Mucosa of rectum (tissue), 2 donors: Measurements from ENCODE around the gene RAET1E.
"Not testable (repeated sequence)": the region's sequence is repeated elsewhere in the genome, so short reads cannot be mapped to it uniquely, and the experiment has no call there.

Source experiments
- H3K27ac ChIP-seq, 2 donors: one replicate each; pipeline ENCODE4 v1.7.0; 2013; ENCODE audit warnings: inconsistent platforms in 2 of 2, low read depth in 2 of 2, low read length in 2 of 2
- H3K27me3 ChIP-seq, 2 donors: one replicate each; pipeline ENCODE4 v1.7.0; 2013; ENCODE audit warnings: low read length in 2 of 2; ENCODE audit not compliant: control insufficient read depth in 2 of 2, insufficient read depth in 2 of 2
- H3K36me3 ChIP-seq, 2 donors: one replicate each; pipeline ENCODE4 v1.7.0; 2013; ENCODE audit warnings: low read length in 2 of 2; ENCODE audit not compliant: control insufficient read depth in 2 of 2, insufficient read depth in 2 of 2
- H3K4me1 ChIP-seq, 2 donors: one replicate each; pipeline ENCODE4 v1.7.0; 2013; ENCODE audit warnings: low read length in 2 of 2, mild to moderate bottlenecking in 1 of 2; ENCODE audit not compliant: control insufficient read depth in 2 of 2, insufficient read depth in 2 of 2
- H3K4me3 ChIP-seq, 2 donors: one replicate each; pipeline ENCODE4 v1.7.0; 2013; ENCODE audit warnings: low read length in 2 of 2
- H3K9ac ChIP-seq, 2 donors: one replicate each; pipeline ENCODE4 v1.7.0; 2013; ENCODE audit warnings: low read length in 2 of 2, low read depth in 1 of 2, mild to moderate bottlenecking in 1 of 2
- H3K9me3 ChIP-seq, 2 donors: one replicate each; pipeline ENCODE4 v1.7.0; 2013; ENCODE audit warnings: low read length in 2 of 2; ENCODE audit not compliant: control insufficient read depth in 2 of 2
- donor health status: healthy.
- donor health status: Normal muscosa, but diverticular disease.

RAET1E gene

DNA sequence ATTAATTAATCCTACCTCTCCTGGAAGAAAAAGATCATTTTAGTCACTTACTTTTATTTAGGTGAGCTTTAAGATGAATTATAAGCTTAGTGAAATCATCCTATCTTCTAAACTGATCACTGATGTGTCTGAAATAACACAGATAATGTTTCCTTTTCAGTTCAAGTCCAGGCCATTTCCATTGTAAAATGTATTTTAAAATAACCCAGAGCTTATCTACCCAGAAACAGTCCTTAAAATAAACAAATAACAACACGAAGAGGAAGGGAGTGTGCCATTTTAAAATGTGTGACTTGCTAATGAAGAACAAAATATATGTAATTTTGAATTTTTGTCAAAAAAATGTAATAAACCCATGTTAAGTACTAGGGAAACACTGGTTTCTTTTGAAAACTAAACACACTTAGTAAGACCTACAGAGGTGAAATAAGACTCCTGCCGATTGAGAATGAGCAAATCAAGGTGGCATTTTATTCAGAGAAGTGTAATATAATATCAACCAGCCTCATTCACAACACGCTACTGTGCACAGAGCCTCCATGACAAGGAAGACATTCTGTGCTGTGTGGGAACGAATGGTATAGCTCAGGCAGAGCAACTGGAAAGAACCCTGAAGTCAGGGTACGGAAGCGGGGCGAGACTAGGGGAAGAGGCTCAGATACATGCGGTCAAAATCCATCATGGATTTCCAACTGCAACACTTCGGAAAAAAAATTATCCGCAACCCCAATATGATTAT is 41.5 kb downstream of the RAET1E start:
- H3K9ac ChIP-seq, result no peak overlapping the region
- no peak overlapping the region for H3K4me3 ChIP-seq
- H3K27me3 ChIP-seq, result no peaks in the 10 kb centered on the region
- H3K4me1 ChIP-seq, result peaks cover 5 to 7% of the 10 kb centered on the region in 2 donors
- no peaks in the 10 kb centered on the region for H3K9me3 ChIP-seq
- H3K27ac ChIP-seq, result no peak overlapping the region
- no peaks in the 10 kb centered on the region for H3K36me3 ChIP-seq

DNA sequence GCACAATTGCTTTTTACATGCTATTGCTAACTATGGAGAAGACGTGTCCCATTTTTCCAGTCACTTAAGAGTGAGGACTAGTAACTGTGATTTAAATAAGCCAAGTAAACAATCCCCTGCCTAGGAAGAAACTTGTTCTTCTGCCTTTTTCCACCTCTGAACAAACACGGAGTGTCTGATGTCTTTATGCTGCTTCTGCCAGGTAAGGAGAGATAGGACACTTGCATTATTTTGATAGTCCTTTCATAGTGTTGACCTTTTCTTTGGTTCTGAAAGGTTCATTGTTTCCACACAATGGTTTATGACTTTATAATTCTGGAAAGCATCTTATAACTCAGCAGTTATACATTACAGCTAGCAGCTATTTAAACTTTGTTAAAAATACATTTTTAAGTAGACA is 42.2 kb downstream of the RAET1E start:
- H3K9ac ChIP-seq, result no peak overlapping the region
- no peaks in the 10 kb centered on the region for H3K27me3 ChIP-seq
- H3K4me3 ChIP-seq, result no peak overlapping the region
- peaks cover 5 to 7% of the 10 kb centered on the region in 2 donors for H3K4me1 ChIP-seq
- H3K36me3 ChIP-seq, result no peaks in the 10 kb centered on the region
- H3K9me3 ChIP-seq, result no peaks in the 10 kb centered on the region
- no peak overlapping the region for H3K27ac ChIP-seq

DNA sequence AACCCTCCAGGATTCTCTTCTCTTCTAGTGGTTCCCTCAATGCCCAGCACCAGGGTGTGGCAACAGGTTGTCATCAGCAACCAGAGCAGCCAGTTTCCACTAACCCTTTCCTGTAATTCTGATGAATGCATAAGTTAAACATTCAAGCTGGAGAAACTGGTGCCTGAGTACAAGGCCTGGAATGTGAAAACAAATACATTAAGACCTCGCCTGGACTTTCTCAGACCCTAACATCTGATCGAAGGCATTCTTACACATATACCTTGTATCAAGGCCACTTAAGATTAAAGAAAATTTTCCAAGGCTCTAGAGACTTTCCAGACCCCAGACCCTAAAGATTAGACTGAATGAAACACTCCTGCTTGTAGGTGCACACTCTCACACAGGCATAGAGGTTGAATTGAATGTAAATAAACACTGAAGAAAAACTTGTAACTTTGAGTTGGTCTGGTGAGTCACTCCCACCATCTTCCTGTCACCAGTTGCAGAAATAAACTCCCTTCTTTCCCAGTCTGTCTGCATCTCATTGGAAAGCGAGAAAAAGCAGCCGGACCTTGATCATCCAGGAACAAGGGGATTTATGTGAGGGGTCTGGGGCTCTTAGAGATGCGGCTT is 42.8 kb downstream of the RAET1E start:
- H3K27ac ChIP-seq, result no peak overlapping the region
- H3K4me1 ChIP-seq, result peaks cover 5 to 7% of the 10 kb centered on the region in 2 donors
- H3K36me3 ChIP-seq, result no peaks in the 10 kb centered on the region
- no peak overlapping the region for H3K4me3 ChIP-seq
- H3K9me3 ChIP-seq, result no peaks in the 10 kb centered on the region
- H3K9ac ChIP-seq, result no peak overlapping the region
- no peaks in the 10 kb centered on the region for H3K27me3 ChIP-seq

DNA sequence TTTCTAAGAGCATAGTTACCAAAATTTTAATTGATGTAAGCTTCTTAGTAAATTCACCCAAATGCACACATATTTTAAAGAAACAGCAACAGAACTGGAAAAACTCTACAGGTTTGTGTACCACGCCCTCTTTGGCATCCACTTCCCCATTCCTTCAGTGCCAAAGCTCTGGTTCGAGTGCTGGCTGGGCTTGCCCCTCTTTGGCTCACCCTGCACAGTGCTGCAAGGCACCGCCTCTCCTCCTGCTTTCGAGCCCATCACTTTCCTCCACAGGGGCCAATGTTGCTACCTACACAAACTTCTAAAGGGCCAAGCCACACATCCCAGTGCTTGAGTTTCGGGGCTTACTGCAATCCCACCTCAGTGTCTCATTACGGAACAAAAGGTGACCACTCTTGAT is 43.4 kb downstream of the RAET1E start:
- no peak overlapping the region for H3K27ac ChIP-seq

DNA sequence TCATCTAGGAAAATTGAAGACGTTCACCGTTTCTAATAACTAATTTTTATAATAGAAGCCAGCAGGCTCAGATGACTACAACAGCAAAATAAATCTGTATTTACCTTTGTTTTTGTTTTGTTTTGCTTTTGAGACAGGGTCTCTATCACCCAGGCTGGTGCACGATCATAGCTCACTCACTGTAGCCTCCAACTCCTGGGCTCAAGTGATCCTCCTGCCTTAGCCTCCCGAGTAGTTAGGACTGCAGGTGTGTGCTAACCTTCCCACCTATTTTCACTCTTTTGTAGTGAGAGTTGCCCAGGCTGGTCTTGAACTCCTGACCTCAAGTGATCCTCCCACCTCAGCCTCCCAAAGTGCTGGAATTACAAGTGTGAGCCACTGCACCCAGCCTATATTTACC is 43.9 kb downstream of the RAET1E start:
- H3K27ac ChIP-seq, H3K4me3 ChIP-seq: not testable (repeated sequence)

More for the DNA sequence above, 43.4 kb downstream of the RAET1E start:
- H3K36me3 ChIP-seq, result no peaks in the 10 kb centered on the region
- H3K27me3 ChIP-seq, result no peaks in the 10 kb centered on the region
- no peak overlapping the region for H3K9ac ChIP-seq
- H3K4me1 ChIP-seq, result peaks cover 5 to 7% of the 10 kb centered on the region in 2 donors
- no peak overlapping the region for H3K4me3 ChIP-seq
- no peaks in the 10 kb centered on the region for H3K9me3 ChIP-seq

DNA sequence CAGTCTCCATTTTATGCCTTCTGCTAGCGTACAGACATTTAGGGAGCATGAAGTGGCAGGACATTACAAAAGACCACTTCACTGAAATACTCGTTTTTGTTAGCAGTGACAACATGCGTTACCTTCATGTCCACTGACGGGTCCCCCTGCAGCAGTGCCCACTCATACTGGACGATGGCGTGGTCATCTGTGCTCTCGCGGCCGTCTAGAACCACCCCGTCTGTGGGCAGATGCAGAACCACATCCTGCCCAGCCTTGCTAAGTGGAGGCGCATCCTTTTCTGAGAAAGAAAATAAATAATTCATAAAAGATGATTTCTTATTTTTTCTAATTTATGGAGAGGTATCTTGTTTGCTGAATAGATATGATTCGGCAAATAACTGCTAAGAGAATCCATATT is 45.0 kb downstream of the RAET1E start:
- H3K36me3 ChIP-seq, result no peaks in the 10 kb centered on the region
- H3K27ac ChIP-seq, result no peak overlapping the region
- no peaks in the 10 kb centered on the region for H3K9me3 ChIP-seq
- peaks cover 5 to 7% of the 10 kb centered on the region in 2 donors for H3K4me1 ChIP-seq
- H3K9ac ChIP-seq, result no peak overlapping the region
- no peaks in the 10 kb centered on the region for H3K27me3 ChIP-seq
- no peak overlapping the region for H3K4me3 ChIP-seq

More for the DNA sequence above, 43.9 kb downstream of the RAET1E start:
- not testable (repeated sequence) for H3K36me3 ChIP-seq, H3K9ac ChIP-seq, H3K9me3 ChIP-seq, H3K4me1 ChIP-seq, H3K27me3 ChIP-seq

DNA sequence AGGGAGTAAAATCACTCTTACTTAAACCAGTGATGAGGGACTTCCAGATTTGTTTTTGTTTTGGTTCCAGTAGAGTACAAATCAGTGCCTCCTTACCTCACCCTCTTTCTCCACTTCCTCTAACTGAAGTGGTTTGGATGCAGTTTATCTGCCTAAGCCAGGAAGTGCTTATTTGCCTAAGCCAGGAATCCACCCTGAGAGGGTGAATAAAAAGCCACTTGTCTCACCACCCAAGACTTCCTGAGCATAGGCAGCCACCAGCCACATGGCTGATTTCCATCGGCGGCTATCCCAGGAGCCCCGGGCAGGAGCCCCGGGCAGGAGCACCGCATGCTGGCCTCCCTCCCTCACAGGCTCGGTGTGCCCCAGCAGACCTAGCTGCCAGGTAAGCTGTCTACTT is 45.7 kb downstream of the RAET1E start:
- Histone ChIP-seq H3K27ac (no peak overlapping the region), H3K4me1 (peaks cover 5 to 9% of the 10 kb centered on the region in 2 donors), H3K4me3 (no peak overlapping the region), H3K9ac (no peak overlapping the region), H3K27me3 (no peaks in the 10 kb centered on the region), H3K9me3 (no peaks in the 10 kb centered on the region), H3K36me3 (no peaks in the 10 kb centered on the region)

DNA sequence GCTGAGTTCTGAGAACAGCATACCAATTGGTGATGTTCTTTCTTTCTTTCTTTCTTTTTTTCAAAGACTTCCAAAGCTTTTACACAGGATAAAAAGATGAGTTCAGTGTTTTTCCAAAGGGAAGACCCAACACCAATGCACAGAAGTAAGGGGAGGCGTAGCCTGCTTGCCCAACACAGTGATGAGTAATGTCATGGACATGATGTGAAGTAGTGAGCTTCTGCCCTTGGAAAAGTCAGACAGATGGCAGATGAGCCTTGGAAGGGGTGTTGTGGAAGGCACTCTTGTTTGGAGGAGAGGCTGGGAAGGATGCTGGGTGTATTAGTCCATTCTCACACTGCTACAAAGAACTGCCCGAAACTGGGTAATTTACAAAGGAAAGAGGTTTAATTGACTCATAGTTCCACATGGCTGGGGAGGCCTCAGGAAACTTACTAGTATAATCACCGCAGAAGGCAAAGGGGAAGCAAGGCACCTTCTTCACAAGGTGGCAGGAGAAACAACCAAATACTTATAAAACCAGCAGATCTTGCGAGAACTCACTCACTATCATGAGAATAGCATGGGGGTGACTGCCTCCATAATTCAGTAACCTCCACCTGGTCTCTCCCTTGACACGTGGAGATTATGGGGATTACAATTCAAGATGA is 46.3 kb downstream of the RAET1E start:
- peaks cover 7 to 12% of the 10 kb centered on the region in 2 donors for H3K4me1 ChIP-seq
- H3K27me3 ChIP-seq, result no peaks in the 10 kb centered on the region
- H3K27ac ChIP-seq, result no peak overlapping the region
- H3K36me3 ChIP-seq, result no peaks in the 10 kb centered on the region
- H3K9me3 ChIP-seq, result no peaks in the 10 kb centered on the region
- H3K4me3 ChIP-seq, result no peak overlapping the region
- no peak overlapping the region for H3K9ac ChIP-seq

DNA sequence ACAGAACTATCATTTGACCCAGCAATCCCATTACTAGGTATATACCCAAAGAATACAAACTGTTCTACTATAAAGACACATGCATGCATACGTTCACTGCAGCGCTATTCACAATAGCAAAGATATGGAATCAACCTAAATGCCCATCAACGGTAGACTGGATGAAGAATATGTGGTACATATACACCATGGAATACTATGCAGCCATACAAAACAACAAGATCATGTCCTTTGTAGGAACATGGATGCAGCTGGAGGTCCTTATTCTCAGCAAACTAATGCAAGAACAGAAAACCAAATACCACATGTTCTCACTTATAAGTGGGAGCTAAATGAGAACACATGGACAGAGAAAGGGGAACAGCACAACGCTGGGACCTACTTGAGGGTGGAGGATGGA is 49.6 kb downstream of the RAET1E start:
- H3K36me3 ChIP-seq, H3K4me1 ChIP-seq, H3K9ac ChIP-seq, H3K4me3 ChIP-seq, H3K27ac ChIP-seq, H3K27me3 ChIP-seq, H3K9me3 ChIP-seq: not testable (repeated sequence)
